Right lobe of liver (tissue), 4 donors: ENCODE results near the gene MYO9A.

Experiments
- POLR2A ChIP-seq: fragments of 450-650 bp; IDR thresholded peaks from one replicate; pipeline ENCODE4 v1.6.1; 2017; ENCODE audit warnings: antibody characterized with exemption, mild to moderate bottlenecking
- TF ChIP-seq, protein P1 (sequence below), 4 donors: fragments of 200-600 bp in 3 of 4; fragments of 450-650 bp in 1 of 4; IDR thresholded peaks; one replicate each; pipeline versions ENCODE4 v1.5.1 to v1.8.0; 2016 to 2022; ENCODE audit warnings: antibody characterized with exemption in 4 of 4, mild to moderate bottlenecking in 2 of 4
- donor health status: DM: no; HTN: no; CAD: no.
- donor health status: DM: no; HTN: no; CAD: no.
- donor health status: DM: no; HTN: yes; CAD: no.

DNA sequence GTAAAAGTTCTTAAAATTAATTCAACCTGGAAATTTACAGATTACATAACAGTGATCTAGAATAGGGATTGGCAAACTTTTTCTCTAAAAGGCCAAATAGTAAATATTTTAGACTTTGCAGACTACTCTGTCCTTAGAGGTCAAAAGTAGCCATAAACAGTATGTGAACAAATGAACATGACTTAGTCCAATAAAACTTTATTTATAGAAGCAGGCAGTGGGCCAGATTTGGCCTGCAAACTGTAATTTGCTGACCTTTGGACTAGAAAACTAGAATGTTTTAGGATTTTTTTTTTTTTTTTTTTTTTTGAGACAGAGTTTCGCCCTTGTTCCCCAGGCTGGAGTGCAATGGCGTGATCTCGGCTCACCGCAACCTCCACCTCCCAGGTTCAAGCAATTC is 12.3 kb upstream of the MYO9A start:
- no peak for TF ChIP-seq POLR2A
- TF ChIP-seq, protein P1, sequence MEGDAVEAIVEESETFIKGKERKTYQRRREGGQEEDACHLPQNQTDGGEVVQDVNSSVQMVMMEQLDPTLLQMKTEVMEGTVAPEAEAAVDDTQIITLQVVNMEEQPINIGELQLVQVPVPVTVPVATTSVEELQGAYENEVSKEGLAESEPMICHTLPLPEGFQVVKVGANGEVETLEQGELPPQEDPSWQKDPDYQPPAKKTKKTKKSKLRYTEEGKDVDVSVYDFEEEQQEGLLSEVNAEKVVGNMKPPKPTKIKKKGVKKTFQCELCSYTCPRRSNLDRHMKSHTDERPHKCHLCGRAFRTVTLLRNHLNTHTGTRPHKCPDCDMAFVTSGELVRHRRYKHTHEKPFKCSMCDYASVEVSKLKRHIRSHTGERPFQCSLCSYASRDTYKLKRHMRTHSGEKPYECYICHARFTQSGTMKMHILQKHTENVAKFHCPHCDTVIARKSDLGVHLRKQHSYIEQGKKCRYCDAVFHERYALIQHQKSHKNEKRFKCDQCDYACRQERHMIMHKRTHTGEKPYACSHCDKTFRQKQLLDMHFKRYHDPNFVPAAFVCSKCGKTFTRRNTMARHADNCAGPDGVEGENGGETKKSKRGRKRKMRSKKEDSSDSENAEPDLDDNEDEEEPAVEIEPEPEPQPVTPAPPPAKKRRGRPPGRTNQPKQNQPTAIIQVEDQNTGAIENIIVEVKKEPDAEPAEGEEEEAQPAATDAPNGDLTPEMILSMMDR (IDR thresholded peaks at IDR 0.05), result no peak
